Activated T-cell treated with anti-CD3 and anti-CD28 coated beads for 48 hours (primary cell): ENCODE results near the gene SIL1.
"Not testable (repeated sequence)": the region's sequence is repeated elsewhere in the genome, so short reads cannot be mapped to it uniquely, and the experiment has no call there.

Experiments used
- DNase-seq: peaks from one replicate; pipeline ENCODE4 v3.0.0-alpha.2; 2020; ENCODE audit warnings: low read depth

Gene SIL1

DNA sequence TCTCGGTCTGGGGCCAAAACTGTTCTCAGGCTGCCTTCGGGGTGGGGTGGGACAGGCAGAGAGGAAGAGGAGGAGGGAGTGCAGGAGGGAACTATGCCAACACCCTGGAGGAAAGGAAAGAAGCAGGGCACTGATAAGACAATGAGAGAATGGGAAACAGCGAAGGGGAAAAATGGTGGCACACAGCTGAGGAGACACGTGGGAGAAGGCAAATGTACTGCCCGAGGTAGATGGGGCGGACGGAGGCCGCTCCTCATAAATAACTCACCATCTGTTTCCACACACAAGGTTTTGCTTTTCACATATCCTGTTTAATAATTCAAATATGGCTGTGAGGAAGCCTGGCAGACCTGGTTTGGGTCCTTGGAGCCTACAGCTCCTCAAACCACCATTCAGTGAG, 174.9 kb downstream of the SIL1 start:
- DNase-seq, result no peak

DNA sequence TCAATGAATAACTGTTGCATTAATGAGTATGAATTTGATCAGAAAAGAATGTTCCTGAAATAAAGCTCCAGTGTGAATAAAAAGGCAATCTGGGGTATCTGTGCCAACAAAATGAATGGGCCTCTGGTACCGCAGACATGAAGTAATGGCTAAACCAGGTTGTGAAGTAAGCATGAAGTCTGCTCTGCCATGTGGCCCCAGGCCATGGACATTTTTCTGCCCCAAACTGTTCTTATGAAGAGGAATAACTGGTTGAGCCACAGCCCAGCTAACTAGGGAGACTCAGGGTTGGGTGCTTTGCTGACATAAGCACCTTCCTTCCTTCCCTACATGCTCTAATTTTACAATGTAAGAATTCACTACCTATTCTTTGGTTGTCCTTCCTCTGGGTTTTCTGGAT, 175.6 kb downstream of the SIL1 start:
- DNase-seq, result no peak

DNA sequence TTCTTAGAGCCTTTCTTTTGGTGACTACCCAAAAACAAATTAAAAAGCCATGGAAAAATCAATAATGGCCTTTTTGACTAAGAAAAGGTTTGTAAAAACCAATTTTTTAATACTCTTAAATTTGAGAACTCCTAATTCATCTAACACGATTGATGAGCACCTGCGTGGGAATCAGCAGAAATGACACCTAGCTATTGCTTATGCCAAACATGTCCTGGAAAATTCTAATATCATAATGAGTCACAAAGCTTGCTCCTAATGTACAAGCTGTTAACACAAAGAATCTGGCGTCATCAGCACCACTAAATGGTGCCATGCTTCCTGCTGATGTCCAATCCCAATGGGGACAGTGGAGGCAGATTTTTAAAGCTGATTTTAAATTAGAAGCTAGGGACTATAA, 176.8 kb downstream of the SIL1 start:
- DNase-seq, result no peak

- DNase-seq, result no peak
These were observed 178.3 kb downstream of the SIL1 start for GRCh38 chr5:139019880-139020279.

DNA sequence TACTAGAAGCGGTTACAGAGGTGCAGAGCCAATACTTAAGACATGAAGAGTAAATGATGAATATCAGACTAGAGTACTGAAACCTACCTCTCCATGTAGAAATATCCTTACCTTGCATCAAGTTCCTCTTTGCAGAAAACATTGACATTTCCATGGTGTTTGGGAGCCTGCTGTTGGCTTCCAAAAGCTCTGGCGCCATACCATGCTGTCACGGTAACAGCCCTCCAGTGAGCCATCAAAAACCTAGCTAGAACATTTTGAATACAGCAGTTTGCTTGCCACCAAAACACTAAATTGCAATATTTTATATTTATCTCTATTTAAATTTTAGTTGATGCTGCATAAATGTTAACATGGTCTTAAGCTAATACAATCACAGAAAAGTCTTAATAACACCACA, 179.0 kb downstream of the SIL1 start:
- DNase-seq, result no peak

DNA sequence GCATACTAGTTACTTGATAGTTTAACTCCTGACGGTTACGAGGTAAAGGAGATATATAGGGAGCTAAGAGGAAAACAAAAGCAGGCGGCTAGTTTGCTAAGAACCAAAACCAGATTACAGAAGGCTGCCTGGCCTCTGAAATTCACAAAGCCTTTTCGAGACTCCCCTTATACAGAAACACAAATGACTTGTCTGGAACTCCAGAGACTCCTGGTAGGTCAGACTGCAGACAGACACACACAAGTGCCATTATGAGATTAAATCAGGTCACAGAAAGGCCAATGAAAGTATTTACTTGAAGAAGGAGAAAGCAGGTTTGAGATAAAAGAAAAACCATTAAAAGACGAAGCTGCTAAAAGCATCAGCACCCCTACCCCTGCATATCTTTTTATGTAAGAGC, 180.5 kb downstream of the SIL1 start:
- DNase-seq, result no peak

DNA sequence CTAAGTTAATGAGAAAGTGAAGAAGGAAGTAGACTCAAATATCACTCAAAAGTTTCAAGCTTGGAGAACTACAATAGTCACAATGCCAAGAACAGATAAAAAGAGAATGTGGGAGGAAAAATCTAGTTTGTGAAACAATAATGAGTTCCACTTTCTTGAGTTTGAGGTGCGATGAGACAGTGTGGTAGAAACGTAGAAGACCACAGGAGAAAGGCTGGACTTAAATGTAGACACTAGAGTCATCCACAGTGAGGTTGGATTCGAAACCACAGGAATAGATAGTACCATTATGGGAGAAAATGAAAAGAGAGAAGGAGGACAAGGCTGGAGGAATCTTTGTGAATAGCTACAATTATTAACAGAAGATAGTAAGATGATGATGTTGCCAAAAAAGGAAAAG, 182.0 kb downstream of the SIL1 start:
- DNase-seq, result no peak

- no peak for DNase-seq
These were observed 183.4 kb downstream of the SIL1 start for GRCh38 chr5:139014726-139015125.

GRCh38 chr5:139012176-139012575, 186.0 kb downstream of the SIL1 start:
- DNase-seq, result no peak

- DNase-seq, result not testable (repeated sequence)
These were observed 187.0 kb downstream of the SIL1 start for GRCh38 chr5:139011156-139011555.

DNA sequence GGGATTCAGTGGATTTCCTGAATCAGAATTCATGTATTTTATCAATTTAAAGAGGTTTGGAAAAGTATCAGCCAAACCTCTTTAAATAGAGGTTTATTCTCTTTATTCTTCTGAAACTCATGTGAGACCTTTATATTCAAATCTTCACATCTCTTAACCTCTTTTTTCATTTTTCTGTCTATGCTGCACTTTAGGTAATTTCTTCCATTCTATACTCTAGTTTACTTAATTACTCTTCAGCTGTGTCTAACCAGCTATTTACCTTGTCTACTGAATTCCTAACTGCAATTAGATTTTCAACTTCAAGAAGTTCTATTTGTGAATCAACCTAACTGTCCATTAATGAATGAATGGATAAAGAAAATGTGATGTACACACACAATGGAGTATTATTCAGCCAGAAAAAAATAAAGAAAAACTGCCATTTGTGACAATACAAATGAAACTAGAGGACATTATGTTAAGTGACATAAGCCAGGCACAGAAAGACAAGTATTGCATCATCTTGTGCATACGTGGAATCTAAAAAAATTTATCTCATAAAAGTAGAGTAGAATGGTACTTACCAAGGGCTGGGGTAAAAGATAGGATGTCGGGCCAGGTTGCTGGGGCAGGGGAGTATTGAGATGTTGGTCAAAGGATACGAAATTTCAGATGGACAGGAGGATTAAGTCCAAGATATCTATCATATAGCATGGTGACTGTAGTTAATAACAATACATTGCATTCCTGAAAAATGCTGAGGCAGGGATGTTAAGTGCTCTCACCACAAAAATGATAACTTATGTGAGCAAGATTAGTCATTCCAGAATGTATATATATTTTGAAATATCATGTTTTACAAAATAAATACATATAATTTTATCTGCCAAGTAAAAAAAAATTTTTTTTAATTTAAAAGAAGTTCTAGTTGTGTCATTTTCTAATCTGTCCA, 193.5 kb downstream of the SIL1 start:
- no peak for DNase-seq

- no peak for DNase-seq
These were observed 198.5 kb downstream of the SIL1 start for GRCh38 chr5:138999674-139000073.

GRCh38 chr5:138998521-138998920, 199.6 kb downstream of the SIL1 start:
- no peak for DNase-seq

GRCh38 chr5:138996120-138996519, 202.0 kb downstream of the SIL1 start:
- no peak for DNase-seq

GRCh38 chr5:138990986-138991590, 207.1 kb downstream of the SIL1 start:
- no peak for DNase-seq

GRCh38 chr5:138989720-138990119, 208.4 kb downstream of the SIL1 start:
- DNase-seq, result no peak

- DNase-seq, result no peak
These were observed 211.9 kb downstream of the SIL1 start for GRCh38 chr5:138986186-138986800.

- DNase-seq, result no peak
These were observed 212.5 kb downstream of the SIL1 start for GRCh38 chr5:138985683-138986082.

- DNase-seq, result no peak
These were observed 212.9 kb downstream of the SIL1 start for GRCh38 chr5:138985256-138985655.

- DNase-seq, result no peak
These were observed 214.2 kb downstream of the SIL1 start for GRCh38 chr5:138983984-138984383.

DNA sequence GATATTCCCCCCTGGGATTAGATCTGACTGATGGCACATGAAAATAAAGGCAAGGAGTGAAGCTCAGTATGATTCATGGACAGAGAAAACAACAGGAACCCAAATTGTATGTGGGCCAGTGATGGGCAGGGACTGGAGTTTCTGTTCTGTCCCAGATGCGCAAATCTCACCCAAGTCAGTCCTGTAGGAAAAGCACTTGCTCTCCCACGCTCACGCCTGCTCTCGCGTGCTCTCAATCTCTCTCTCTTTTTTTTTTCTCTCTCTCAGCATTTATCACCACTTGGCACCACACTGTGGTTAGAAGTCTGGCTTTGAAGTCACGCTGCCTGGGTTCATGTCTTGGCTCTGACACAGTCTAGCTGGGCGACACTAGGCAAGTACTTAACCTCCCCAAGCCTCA, 216.6 kb downstream of the SIL1 start:
- no peak for DNase-seq

DNA sequence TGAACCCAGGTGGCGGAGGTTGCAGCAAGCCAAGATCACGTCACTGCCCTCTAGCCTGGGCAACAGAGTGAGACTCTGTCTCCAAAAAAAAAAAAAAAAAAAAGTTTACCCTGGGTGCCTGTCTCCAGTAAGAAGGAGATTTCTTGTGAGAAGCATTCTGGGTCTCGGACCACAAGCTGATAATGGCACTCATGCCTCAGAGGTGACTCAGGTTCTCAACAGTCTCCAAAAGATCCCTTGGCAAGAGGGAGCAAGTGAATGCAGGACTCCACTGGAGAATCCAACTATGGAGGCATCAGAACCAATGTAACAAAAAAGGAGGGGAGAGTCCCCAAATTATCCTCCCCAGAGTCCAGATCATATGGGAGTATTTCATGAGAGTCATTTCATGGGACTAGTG, 217.0 kb downstream of the SIL1 start:
- DNase-seq, result no peak

GRCh38 chr5:138980441-138980840, 217.7 kb downstream of the SIL1 start:
- DNase-seq, result no peak
